Type B pancreatic cell (in vitro differentiated cells): ENCODE measurements around the gene FXYD7. TPM values are rescaled to one million over a fixed set of nuclear protein-coding genes. Genes with fewer than 3 reads are reported as not detected.
A peak's percentile ranks its signal among the peaks of the same experiment; 100 is the strongest.

ENCODE experiments used
- DNase-seq: peaks from one replicate; pipeline ENCODE4 v3.0.0; 2021; ENCODE audit warnings: mixed read lengths; ENCODE audit not compliant: unreplicated experiment; ENCODE audit errors: extremely low spot score
- H3K27ac Mint-ChIP-seq: 2 replicates; pipeline ENCODE4 v1.8.0; 2021; ENCODE audit warnings: mild to moderate bottlenecking, mixed read lengths
- H3K27me3 Mint-ChIP-seq: 2 replicates; pipeline ENCODE4 v1.8.0; 2021; ENCODE audit warnings: mixed read lengths
- H3K36me3 Mint-ChIP-seq: 2 replicates; pipeline ENCODE4 v1.8.0; 2021; ENCODE audit warnings: mixed read lengths
- H3K4me1 Mint-ChIP-seq: one replicate; pipeline ENCODE4 v1.8.0; 2021; ENCODE audit warnings: mixed read lengths; ENCODE audit not compliant: unreplicated experiment
- H3K4me3 Mint-ChIP-seq: 2 replicates; pipeline ENCODE4 v1.8.0; 2021; ENCODE audit warnings: mild to moderate bottlenecking, mixed read lengths
- H3K9me3 Mint-ChIP-seq: 2 replicates; pipeline ENCODE4 v1.8.0; 2021; ENCODE audit warnings: mixed read lengths
- total RNA-seq: library from RNA; stranded (reverse); gene quantifications from 2 replicates; pipeline ENCODE4 v1.2.1, GENCODE V29; 2021; ENCODE audit warnings: low replicate concordance
- TF ChIP-seq, protein P1 (sequence below): fragments of 200-600 bp; sonication (generic); conservative IDR thresholded peaks from 2 replicates; pipeline ENCODE4 v1.5.0; 2021; ENCODE audit warnings: antibody characterized with exemption, mild to moderate bottlenecking

The FXYD7 gene
- total RNA-seq, 1 donor from 2014 or later, result 1.5 TPM

DNA sequence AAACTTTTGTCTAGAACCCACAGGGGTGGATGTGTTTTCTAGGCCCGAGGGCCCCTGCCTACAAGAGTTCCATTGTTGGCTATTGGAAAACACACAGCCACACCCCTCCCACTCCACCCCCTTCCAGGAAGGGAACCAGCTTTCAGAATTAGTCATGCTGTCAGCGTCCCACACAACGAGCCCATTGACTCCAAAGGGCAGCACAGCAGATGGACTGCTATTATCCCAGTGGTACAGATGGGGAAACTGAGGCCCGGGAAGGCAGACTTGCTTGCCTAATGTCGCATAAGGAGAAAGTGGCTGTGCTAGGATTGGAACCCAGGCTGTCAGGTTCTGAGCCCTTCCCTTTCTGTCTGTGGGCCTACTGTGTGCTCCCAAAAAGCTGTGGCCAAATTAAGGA lies 35.5 kb upstream of the FXYD7 start:
- Mint-ChIP-seq H3K27me3 (no peaks in the 10 kb centered on the region), H3K36me3 (no peaks in the 10 kb centered on the region), H3K4me1 (peaks cover 8% of the 10 kb centered on the region), H3K27ac (peak overlapping the region; percentile 50), H3K4me3 (no peak overlapping the region), H3K9me3 (peaks cover 8% of the 10 kb centered on the region)
- TF ChIP-seq, protein P1, sequence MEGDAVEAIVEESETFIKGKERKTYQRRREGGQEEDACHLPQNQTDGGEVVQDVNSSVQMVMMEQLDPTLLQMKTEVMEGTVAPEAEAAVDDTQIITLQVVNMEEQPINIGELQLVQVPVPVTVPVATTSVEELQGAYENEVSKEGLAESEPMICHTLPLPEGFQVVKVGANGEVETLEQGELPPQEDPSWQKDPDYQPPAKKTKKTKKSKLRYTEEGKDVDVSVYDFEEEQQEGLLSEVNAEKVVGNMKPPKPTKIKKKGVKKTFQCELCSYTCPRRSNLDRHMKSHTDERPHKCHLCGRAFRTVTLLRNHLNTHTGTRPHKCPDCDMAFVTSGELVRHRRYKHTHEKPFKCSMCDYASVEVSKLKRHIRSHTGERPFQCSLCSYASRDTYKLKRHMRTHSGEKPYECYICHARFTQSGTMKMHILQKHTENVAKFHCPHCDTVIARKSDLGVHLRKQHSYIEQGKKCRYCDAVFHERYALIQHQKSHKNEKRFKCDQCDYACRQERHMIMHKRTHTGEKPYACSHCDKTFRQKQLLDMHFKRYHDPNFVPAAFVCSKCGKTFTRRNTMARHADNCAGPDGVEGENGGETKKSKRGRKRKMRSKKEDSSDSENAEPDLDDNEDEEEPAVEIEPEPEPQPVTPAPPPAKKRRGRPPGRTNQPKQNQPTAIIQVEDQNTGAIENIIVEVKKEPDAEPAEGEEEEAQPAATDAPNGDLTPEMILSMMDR, result no peak
- DNase-seq, result no peak

DNA sequence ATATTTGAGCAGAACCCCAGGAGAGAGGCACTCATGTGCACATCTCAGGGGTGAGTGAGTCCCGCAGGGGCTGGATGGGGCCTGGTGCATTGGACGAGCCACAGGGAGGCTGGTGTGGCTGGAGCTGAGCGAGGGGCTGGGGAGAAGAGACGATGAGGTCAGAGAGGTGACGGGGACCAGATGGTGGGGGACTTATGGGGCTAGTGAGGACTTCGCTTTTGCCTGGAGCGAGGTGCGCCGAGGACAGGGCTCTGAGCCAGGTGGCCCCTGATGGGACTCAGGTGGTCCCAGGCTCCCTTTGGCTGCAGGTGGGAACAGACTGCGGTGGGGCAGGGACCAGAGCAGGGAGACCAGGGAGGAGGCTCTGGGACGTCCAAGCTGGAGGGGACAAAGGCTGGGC lies 34.3 kb upstream of the FXYD7 start:
- TF ChIP-seq, protein P1, result no peak
- Mint-ChIP-seq H3K27ac (no peak overlapping the region), H3K27me3 (no peaks in the 10 kb centered on the region), H3K4me1 (peaks cover 8% of the 10 kb centered on the region), H3K9me3 (peaks cover 8% of the 10 kb centered on the region), H3K36me3 (no peaks in the 10 kb centered on the region), H3K4me3 (no peak overlapping the region)
- DNase-seq, result no peak

DNA sequence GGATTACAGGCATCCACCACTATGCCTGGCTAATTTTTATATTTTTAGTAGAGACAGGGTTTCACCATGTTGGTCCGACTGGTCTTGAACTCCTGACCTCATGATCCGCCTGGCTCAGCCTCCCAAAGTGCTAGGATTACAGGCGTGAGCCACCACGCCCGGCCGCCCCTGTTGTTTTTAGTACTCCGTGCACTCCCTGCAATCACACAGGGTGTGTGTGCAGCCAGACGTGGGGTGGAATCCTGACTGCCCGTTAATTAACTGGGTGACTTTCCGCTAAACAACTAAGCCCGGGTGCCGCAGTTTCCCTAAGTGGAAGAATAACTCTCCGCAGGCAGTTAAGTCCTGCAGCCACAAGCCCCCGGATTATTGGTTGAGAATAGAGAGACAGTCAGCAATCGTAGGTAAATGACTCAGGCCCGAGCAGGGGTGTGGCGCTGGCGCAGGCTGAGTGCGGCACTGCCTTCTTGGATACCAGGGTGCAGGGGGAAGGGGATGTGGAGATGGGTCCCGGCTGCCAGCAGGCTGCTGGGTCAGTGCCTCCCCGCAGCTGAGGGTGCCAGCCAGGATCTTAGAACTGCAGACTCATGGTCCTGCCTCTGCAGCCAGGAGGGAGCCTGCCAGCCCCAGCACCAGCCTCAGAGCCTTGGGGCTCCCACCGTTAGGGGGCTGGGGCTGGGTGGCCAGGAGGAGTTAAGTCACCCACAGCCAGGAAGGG lies 33.5 kb upstream of the FXYD7 start:
- peaks cover 8% of the 10 kb centered on the region for H3K9me3 Mint-ChIP-seq
- no peak overlapping the region for H3K27ac Mint-ChIP-seq
- H3K4me3 Mint-ChIP-seq, result no peak overlapping the region
- no peak for DNase-seq
- no peaks in the 10 kb centered on the region for H3K27me3 Mint-ChIP-seq
- peaks cover 11% of the 10 kb centered on the region for H3K4me1 Mint-ChIP-seq
- H3K36me3 Mint-ChIP-seq, result no peaks in the 10 kb centered on the region
- TF ChIP-seq, protein P1, result no peak

DNA sequence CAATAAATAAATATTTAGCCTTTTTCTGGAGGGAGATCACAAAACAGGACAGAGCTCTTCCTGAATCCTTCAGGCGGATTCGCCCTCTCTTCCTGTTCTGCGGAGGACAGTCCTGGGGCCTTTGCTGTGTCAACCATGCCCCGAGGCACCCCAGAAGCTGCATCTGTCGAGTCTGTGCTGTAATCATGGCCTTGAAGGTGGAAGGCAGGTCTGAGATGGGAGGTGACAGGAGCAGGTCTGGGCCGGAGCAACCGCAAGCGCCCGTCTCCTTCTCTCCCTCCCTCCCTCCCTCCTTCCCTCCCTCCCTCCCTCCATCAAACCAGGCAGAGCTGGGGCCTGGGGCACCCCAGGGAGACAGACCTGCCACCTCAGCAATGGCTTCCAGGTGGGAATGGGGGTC lies 32.1 kb upstream of the FXYD7 start:
- no peaks in the 10 kb centered on the region for H3K27me3 Mint-ChIP-seq
- no peaks in the 10 kb centered on the region for H3K36me3 Mint-ChIP-seq
- H3K4me3 Mint-ChIP-seq, result no peak overlapping the region
- TF ChIP-seq, protein P1, result no peak
- no peak for DNase-seq
- peaks cover 20% of the 10 kb centered on the region for H3K4me1 Mint-ChIP-seq
- peaks cover 8% of the 10 kb centered on the region for H3K9me3 Mint-ChIP-seq
- H3K27ac Mint-ChIP-seq, result no peak overlapping the region

DNA sequence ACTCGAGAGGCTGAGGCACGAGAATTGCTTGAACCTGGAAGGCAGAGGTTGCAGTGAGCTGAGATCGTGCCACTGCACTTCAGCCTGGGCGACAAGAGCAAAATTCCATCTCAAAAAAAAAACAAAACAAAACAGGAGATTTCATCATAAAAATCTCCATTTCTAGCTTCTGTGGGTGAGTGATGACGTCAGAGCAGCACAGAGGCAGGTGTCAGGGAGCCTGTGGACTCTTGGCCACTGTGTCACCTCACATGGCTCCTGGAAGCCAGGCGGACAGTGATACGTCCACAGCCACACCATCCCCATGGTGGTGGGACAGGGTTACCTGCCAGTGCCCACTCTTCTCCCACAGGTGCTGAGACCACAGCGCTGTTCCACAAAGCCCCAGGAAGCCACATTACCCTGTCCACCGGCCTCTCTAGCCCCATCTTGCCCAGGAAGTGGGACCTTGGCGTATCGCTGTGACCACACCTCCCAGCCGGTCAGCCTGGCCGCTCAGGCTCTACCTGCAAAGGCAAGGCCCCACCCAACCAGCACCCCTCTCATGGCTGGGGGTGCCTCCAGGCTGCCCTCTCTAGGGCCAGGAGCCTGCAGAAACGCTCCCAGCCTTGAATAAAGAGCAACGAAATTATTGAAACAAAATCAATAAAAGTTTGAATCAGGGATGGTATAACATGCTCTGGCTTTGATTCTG lies 29.9 kb upstream of the FXYD7 start:
- no peak for DNase-seq
- no peaks in the 10 kb centered on the region for H3K27me3 Mint-ChIP-seq
- no peak overlapping the region for H3K27ac Mint-ChIP-seq
- peaks cover 38% of the 10 kb centered on the region for H3K4me1 Mint-ChIP-seq
- no peak overlapping the region for H3K4me3 Mint-ChIP-seq
- TF ChIP-seq, protein P1, result no peak
- H3K9me3 Mint-ChIP-seq, result no peaks in the 10 kb centered on the region
- H3K36me3 Mint-ChIP-seq, result no peaks in the 10 kb centered on the region
